Naive thymus-derived CD4-positive, alpha-beta T cell (primary cell): ENCODE measurements around the gene MMP19. TPM values are rescaled to one million over a fixed set of nuclear protein-coding genes. Genes with fewer than 3 reads are reported as not detected.

Experiments used
- ATAC-seq: fragments of 150-1000 bp; cut with Tn5 transposase; 2 replicates; pipeline ENCODE4 v1.10.0; 2021; ENCODE audit warnings: mild to moderate bottlenecking, moderate library complexity
- CTCF ChIA-PET: fragments of 350-600 bp; sonication (Branson Sonifier 250); formaldehyde crosslinking; loops from one replicate; lab custom pipeline; 2021; ENCODE audit warnings: antibody characterized with exemption; lab: Charles Lee
- POLR2A ChIA-PET: fragments of 350-600 bp; sonication (Branson Sonifier 250); formaldehyde crosslinking; loops from one replicate; lab custom pipeline; 2021; ENCODE audit warnings: antibody characterized with exemption, inconsistent platforms; lab: Charles Lee
- DNase-seq, 9 donors: peaks; one replicate each; pipeline versions ENCODE4 v3.0.0 to v3.0.0-alpha.2; 2020 to 2022; ENCODE audit warnings: mixed read lengths in 1 of 9
- H3K27ac ChIP-seq: one replicate; pipeline ENCODE4 v1.7.0; 2013; ENCODE audit warnings: mild to moderate bottlenecking, low read depth, low read length, moderate library complexity
- H3K27me3 ChIP-seq, 2 donors: one replicate each; pipeline ENCODE4 v1.7.0; 2013; ENCODE audit warnings: low read length in 2 of 2, mild to moderate bottlenecking in 2 of 2, moderate library complexity in 2 of 2; ENCODE audit not compliant: control insufficient read depth in 2 of 2, insufficient read depth in 2 of 2
- H3K36me3 ChIP-seq, 3 experiments: 1 replicate in 2 of 3; 2 replicates in 1 of 3; pipeline ENCODE4 v1.7.0; 2013; ENCODE audit warnings: low read length in 3 of 3, mild to moderate bottlenecking in 3 of 3, moderate library complexity in 1 of 3; ENCODE audit not compliant: insufficient read depth in 3 of 3, control insufficient read depth in 2 of 3
- H3K4me1 ChIP-seq, 2 donors: one replicate each; pipeline ENCODE4 v1.7.0; 2013; ENCODE audit warnings: low read length in 2 of 2, mild to moderate bottlenecking in 2 of 2, moderate library complexity in 1 of 2; ENCODE audit not compliant: control insufficient read depth in 2 of 2, insufficient read depth in 2 of 2
- H3K4me3 ChIP-seq: 2 replicates; pipeline ENCODE4 v1.7.0; 2013; ENCODE audit warnings: mild to moderate bottlenecking, low read length
- H3K9me3 ChIP-seq, 3 experiments: 1 replicate in 2 of 3; 2 replicates in 1 of 3; pipeline ENCODE4 v1.7.0; 2013; ENCODE audit warnings: low read length in 3 of 3; ENCODE audit not compliant: control insufficient read depth in 2 of 3
- H3K27ac Mint-ChIP-seq, 9 donors: one replicate each; pipeline ENCODE4 v1.8.0; 2020 to 2022; ENCODE audit warnings: mixed read lengths in 9 of 9, mild to moderate bottlenecking in 8 of 9, moderate library complexity in 5 of 9, inconsistent platforms in 2 of 9
- H3K27me3 Mint-ChIP-seq, 5 donors: one replicate each; pipeline ENCODE4 v1.8.0; 2021 to 2022; ENCODE audit warnings: mixed read lengths in 5 of 5, mild to moderate bottlenecking in 1 of 5
- H3K36me3 Mint-ChIP-seq, 5 donors: one replicate each; pipeline ENCODE4 v1.8.0; 2020 to 2022; ENCODE audit warnings: mixed read lengths in 5 of 5, mild to moderate bottlenecking in 3 of 5, inconsistent platforms in 1 of 5
- H3K4me1 Mint-ChIP-seq, 7 donors: one replicate each; pipeline ENCODE4 v1.8.0; 2020 to 2022; ENCODE audit warnings: mixed read lengths in 7 of 7, mild to moderate bottlenecking in 3 of 7, inconsistent platforms in 1 of 7
- H3K4me3 Mint-ChIP-seq, 10 donors: one replicate each; pipeline ENCODE4 v1.8.0; 2020 to 2022; ENCODE audit warnings: mild to moderate bottlenecking in 10 of 10, mixed read lengths in 10 of 10, moderate library complexity in 6 of 10, inconsistent platforms in 2 of 10
- H3K9me3 Mint-ChIP-seq, 11 donors: one replicate each; pipeline ENCODE4 v1.8.0; 2020 to 2022; ENCODE audit warnings: mixed read lengths in 11 of 11, mild to moderate bottlenecking in 4 of 11, inconsistent platforms in 1 of 11, moderate library complexity in 1 of 11
- intact Hi-C, 2 donors: fragments of 100-400 bp; cut with micrococcal nuclease; formaldehyde crosslinking; loops; one replicate each; pipeline ENCODE4 v1.15.1; 2023
- polyA plus RNA-seq, 2 donors: library from polyadenylated mRNA; unstranded; fragments of 300-500 nt; fragmentation: Illumina TruSeq; gene quantifications; one replicate each; pipeline ENCODE4 v1.2.3, GENCODE V29; 2021
- total RNA-seq, 6 experiments: library from RNA in 5 of 6; stranded (reverse) in 5 of 6; gene quantifications; 1 replicate in 5 of 6; 2 replicates in 1 of 6; pipeline ENCODE4 v1.2.3 and lab custom pipeline; 2021 to 2026

Gene MMP19
- total and polyA plus RNA-seq, 7 experiments from 2014 or later: 0.24 to 0.84 (median 0.54) TPM; not detected in 3

DNA sequence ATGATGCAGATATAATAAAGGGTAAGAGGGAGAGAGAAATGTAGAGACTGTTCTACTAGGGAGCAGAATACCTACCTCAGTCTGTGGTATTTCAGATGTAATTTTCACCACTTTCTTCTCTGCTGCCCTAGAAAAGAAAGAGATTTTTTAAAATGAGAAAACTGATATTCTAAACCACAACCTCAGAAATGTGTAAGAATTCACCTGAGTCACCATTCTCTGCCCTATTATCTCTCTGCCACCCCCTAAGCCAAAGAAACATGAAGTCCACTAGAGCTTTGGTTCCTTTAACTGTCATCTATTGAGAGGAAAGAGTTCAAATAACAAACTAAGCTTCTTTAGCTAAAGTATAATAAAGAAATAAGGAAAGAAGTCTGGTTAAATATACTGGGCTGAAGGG lies 46.8 kb downstream of the MMP19 start:
- no peak for ATAC-seq

DNA sequence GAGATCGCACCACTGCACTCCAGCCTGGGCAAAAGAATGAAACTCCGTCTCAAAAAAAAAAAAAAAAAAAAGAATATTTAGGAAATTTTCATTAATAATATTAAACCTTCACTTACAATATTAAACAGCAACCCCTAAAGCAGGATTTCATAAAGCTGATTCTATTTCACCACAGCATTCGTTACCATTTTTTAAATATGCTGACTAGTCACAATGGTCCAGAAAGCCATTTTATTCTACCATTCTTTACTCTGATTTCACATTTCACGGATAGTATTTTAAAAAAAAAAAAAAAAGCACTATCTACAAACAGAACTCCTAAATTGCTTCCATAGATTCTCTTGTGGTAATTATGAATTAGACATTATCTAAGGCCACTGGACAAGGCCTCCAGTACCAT lies 52.8 kb downstream of the MMP19 start:
- DNase-seq (no peak), ATAC-seq (no peak)
- no peaks in the 10 kb centered on the region for H3K27me3 Mint-ChIP-seq
- no peaks in the 10 kb centered on the region for H3K4me1 ChIP-seq
- no peaks in the 10 kb centered on the region for H3K9me3 Mint-ChIP-seq
- peaks cover 0 to 13% (median 4%) of the 10 kb centered on the region in 7 donors for H3K4me1 Mint-ChIP-seq
- H3K27me3 ChIP-seq: no peaks in the 10 kb centered on the region
- ChIA-PET CTCF (no interaction called here), POLR2A (no interaction called here)
- H3K27ac Mint-ChIP-seq: no peak overlapping the region
- no peaks in the 10 kb centered on the region for H3K9me3 ChIP-seq
- H3K27ac ChIP-seq: no peak overlapping the region
- H3K36me3 ChIP-seq: peaks cover 29 to 74% (median 56%) of the 10 kb centered on the region in 3 experiments
- intact Hi-C loops: no loop called here
- H3K36me3 Mint-ChIP-seq: peaks cover 20 to 52% (median 26%) of the 10 kb centered on the region in 5 donors
- no peak overlapping the region for H3K4me3 ChIP-seq
- no peak overlapping the region for H3K4me3 Mint-ChIP-seq

More for the DNA sequence above, 46.8 kb downstream of the MMP19 start:
- CTCF ChIA-PET: interaction anchor here (1.2 to 4.8 kb wide), 6 partner anchors 24 to 144 kb away, joined by 3 to 25 read pairs (median 4); no protein-coding TSS in a partner anchor
- H3K27me3 ChIP-seq: no peaks in the 10 kb centered on the region
- no peak overlapping the region for H3K4me3 ChIP-seq
- Mint-ChIP-seq H3K9me3 (no peaks in the 10 kb centered on the region), H3K27me3 (no peaks in the 10 kb centered on the region), H3K36me3 (peaks cover 7 to 42% (median 16%) of the 10 kb centered on the region in 5 donors), H3K27ac (peak overlapping the region in 1 of 9 donors; percentile 48), H3K4me3 (no peak overlapping the region), H3K4me1 (peaks cover 0 to 20% (median 11%) of the 10 kb centered on the region in 7 donors)
- no peaks in the 10 kb centered on the region for H3K9me3 ChIP-seq
- intact Hi-C loops: no loop called here
- DNase-seq: no peak
- H3K36me3 ChIP-seq: peaks cover 36 to 76% (median 42%) of the 10 kb centered on the region in 3 experiments
- H3K4me1 ChIP-seq: no peaks in the 10 kb centered on the region
- H3K27ac ChIP-seq: no peak overlapping the region
- POLR2A ChIA-PET: interaction anchor here (0.6 to 1.7 kb wide), 3 partner anchors 17 to 140 kb away, joined by 3 to 4 read pairs (median 3); no protein-coding TSS in a partner anchor

DNA sequence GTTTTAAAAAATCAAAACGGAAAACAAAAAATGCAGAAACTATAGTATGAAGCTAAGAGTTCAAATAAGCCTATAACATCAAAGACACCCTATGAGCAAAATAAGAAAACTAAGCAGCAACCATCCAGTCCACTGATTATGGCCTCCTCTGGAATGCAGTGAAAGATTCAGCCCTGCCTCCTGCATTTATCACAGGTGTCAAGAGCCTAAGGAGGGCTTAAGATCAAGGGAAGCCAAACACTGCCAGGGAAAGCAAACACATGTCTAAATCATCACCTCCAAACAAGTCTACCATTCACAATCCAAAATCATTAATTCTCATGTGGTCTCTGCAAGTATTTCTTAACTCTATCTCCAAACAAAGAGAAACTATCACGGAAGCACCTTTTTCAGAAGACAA lies 53.6 kb downstream of the MMP19 start:
- H3K4me3 Mint-ChIP-seq: no peak overlapping the region
- Histone ChIP-seq H3K4me1 (no peaks in the 10 kb centered on the region), H3K27ac (no peak overlapping the region), H3K4me3 (no peak overlapping the region), H3K27me3 (no peaks in the 10 kb centered on the region), H3K9me3 (no peaks in the 10 kb centered on the region), H3K36me3 (peaks cover 26 to 72% (median 49%) of the 10 kb centered on the region in 3 experiments)
- no peak for ATAC-seq
- no peaks in the 10 kb centered on the region for H3K27me3 Mint-ChIP-seq
- intact Hi-C loops: no loop called here
- H3K9me3 Mint-ChIP-seq: no peaks in the 10 kb centered on the region
- no peak for DNase-seq
- POLR2A ChIA-PET: no interaction called here
- H3K36me3 Mint-ChIP-seq: peaks cover 17 to 51% (median 22%) of the 10 kb centered on the region in 5 donors
- CTCF ChIA-PET: interaction anchor here (1.5 kb wide), 1 partner anchor 10 kb away, joined by 4 read pairs; no protein-coding TSS in a partner anchor
- peaks cover 0 to 13% (median 2%) of the 10 kb centered on the region in 7 donors for H3K4me1 Mint-ChIP-seq
- H3K27ac Mint-ChIP-seq: peak overlapping the region in 2 of 9 donors; percentile 41 to 70

DNA sequence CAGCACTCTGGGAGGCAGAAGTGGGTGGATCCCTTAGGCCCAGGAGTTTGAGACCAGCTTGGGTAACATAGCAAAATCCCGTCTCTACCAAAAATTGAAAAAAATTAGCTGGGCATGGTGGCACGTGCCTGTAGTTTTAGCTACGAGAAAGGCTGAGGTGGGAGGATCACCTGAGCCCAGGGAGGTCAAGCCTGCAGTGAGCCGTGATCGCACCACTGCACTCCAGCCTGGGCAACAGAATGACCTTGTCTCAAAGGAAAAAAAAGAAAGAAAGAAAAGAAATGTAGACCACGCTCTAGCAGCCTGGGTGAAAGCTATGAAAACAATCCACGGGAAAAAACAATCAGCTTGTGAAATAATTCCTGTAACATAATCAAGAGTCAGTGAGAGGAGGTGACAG lies 54.2 kb downstream of the MMP19 start:
- no peak overlapping the region for H3K4me3 Mint-ChIP-seq
- Histone ChIP-seq H3K27ac (no peak overlapping the region), H3K9me3 (no peaks in the 10 kb centered on the region), H3K36me3 (peaks cover 21 to 72% (median 46%) of the 10 kb centered on the region in 3 experiments), H3K4me3 (no peak overlapping the region), H3K27me3 (no peaks in the 10 kb centered on the region), H3K4me1 (no peaks in the 10 kb centered on the region)
- H3K27me3 Mint-ChIP-seq: no peaks in the 10 kb centered on the region
- peaks cover 0 to 13% (median 4%) of the 10 kb centered on the region in 7 donors for H3K4me1 Mint-ChIP-seq
- no peak for ATAC-seq
- H3K9me3 Mint-ChIP-seq: no peaks in the 10 kb centered on the region
- ChIA-PET POLR2A (no interaction called here), CTCF (interaction anchor here (1.5 kb wide), 1 partner anchor 9 kb away, joined by 4 read pairs; no protein-coding TSS in a partner anchor)
- intact Hi-C loops: no loop called here
- peaks cover 16 to 52% (median 23%) of the 10 kb centered on the region in 5 donors for H3K36me3 Mint-ChIP-seq
- peak overlapping the region in 3 of 9 donors; percentile 41 to 44 (median 41) for H3K27ac Mint-ChIP-seq
- DNase-seq: no peak

Other genes starting within 250 kb of the MMP19 start
- not detected for gene OR10P1, start 206.0 kb downstream of the MMP19 start, total RNA-seq
- gene OR10P1, start 206.0 kb downstream of the MMP19 start, polyA plus RNA-seq: not detected
- 1 to 10 TPM; 1.4 to 4.6 (median 3.6) TPM for gene ITGA7, start 135.0 kb downstream of the MMP19 start, total RNA-seq
- gene ITGA7, start 135.0 kb downstream of the MMP19 start, polyA plus RNA-seq: not detected
- gene BLOC1S1, start 126.9 kb downstream of the MMP19 start, total RNA-seq: 100 to 1,000 TPM in 1 of 5 experiments, 10 to 100 TPM in 4; 37.6 to 112 (median 71.5) TPM
- gene BLOC1S1, start 126.9 kb downstream of the MMP19 start, polyA plus RNA-seq: 100 to 1,000 TPM in 1 of 2 donors, 10 to 100 TPM in 1; 83.5 to 102 TPM
- gene RDH5, start 122.5 kb downstream of the MMP19 start, total RNA-seq: 10 to 100 TPM; 14.6 to 24.9 (median 15.9) TPM
- 1 to 10 TPM in 1 of 2 donors, under 1 TPM in 1; 0.67 to 1.3 TPM for gene RDH5, start 122.5 kb downstream of the MMP19 start, polyA plus RNA-seq
- gene CD63, start 113.9 kb downstream of the MMP19 start, total RNA-seq: 100 to 1,000 TPM in 2 of 5 experiments, 10 to 100 TPM in 3; 43.2 to 216 (median 54.3) TPM
- gene CD63, start 113.9 kb downstream of the MMP19 start, polyA plus RNA-seq: 10 to 100 TPM; 68.7 to 69.8 TPM
- 10 to 100 TPM in 3 of 5 experiments, 1 to 10 TPM in 2; 6.6 to 16.2 (median 12.0) TPM for gene GDF11, start 99.8 kb downstream of the MMP19 start, total RNA-seq
- under 1 TPM; 0.79 TPM for gene GDF11, start 99.8 kb downstream of the MMP19 start, polyA plus RNA-seq
- gene SARNP, start 25.2 kb downstream of the MMP19 start, total RNA-seq: 10 to 100 TPM; 28.0 to 73.0 (median 41.7) TPM
- 100 to 1,000 TPM in 1 of 2 donors, 10 to 100 TPM in 1; 89.7 to 115 TPM for gene SARNP, start 25.2 kb downstream of the MMP19 start, polyA plus RNA-seq
- 10 to 100 TPM; 12.3 to 67.3 (median 40.5) TPM for gene ORMDL2, start 24.9 kb downstream of the MMP19 start, total RNA-seq
- 100 to 1,000 TPM in 1 of 2 donors, 10 to 100 TPM in 1; 96.0 to 107 TPM for gene ORMDL2, start 24.9 kb downstream of the MMP19 start, polyA plus RNA-seq
- 10 to 100 TPM; 20.3 to 36.1 (median 35.9) TPM for gene DNAJC14, start 13.3 kb downstream of the MMP19 start, total RNA-seq
- 10 to 100 TPM; 31.9 to 50.4 TPM for gene DNAJC14, start 13.3 kb downstream of the MMP19 start, polyA plus RNA-seq
- gene PYM1, start 85.0 kb upstream of the MMP19 start, total RNA-seq: 10 to 100 TPM; 18.5 to 46.9 (median 35.0) TPM
- 10 to 100 TPM; 62.1 to 70.7 TPM for gene PYM1, start 85.0 kb upstream of the MMP19 start, polyA plus RNA-seq
- gene DGKA, start 88.2 kb upstream of the MMP19 start, total RNA-seq: 1,000 to 10,000 TPM in 3 of 5 experiments, 100 to 1,000 TPM in 2; 705 to 1,507 (median 1,164) TPM
- 100 to 1,000 TPM; 259 to 557 TPM for gene DGKA, start 88.2 kb upstream of the MMP19 start, polyA plus RNA-seq
- gene PMEL, start 123.1 kb upstream of the MMP19 start, total RNA-seq: not detected
- gene PMEL, start 123.1 kb upstream of the MMP19 start, polyA plus RNA-seq: under 1 TPM; 0.09 to 0.57 TPM
- gene CDK2, start 123.9 kb upstream of the MMP19 start, total RNA-seq: 10 to 100 TPM; 19.0 to 77.2 (median 24.1) TPM
- gene CDK2, start 123.9 kb upstream of the MMP19 start, polyA plus RNA-seq: 1 to 10 TPM; 7.0 to 9.6 TPM
- 100 to 1,000 TPM in 1 of 5 experiments, 10 to 100 TPM in 4; 45.2 to 109 (median 62.7) TPM for gene RAB5B, start 131.1 kb upstream of the MMP19 start, total RNA-seq
- 10 to 100 TPM; 69.6 to 86.7 TPM for gene RAB5B, start 131.1 kb upstream of the MMP19 start, polyA plus RNA-seq
- gene SUOX, start 154.3 kb upstream of the MMP19 start, total RNA-seq: 10 to 100 TPM in 1 of 5 experiments, 1 to 10 TPM in 4; 1.9 to 10.4 (median 7.1) TPM
- under 1 TPM; 0.14 to 0.21 TPM for gene SUOX, start 154.3 kb upstream of the MMP19 start, polyA plus RNA-seq
- 10 to 100 TPM in 1 of 5 experiments, 1 to 10 TPM in 4; 3.6 to 37.8 (median 5.3) TPM for gene IKZF4, start 178.1 kb upstream of the MMP19 start, total RNA-seq
- gene IKZF4, start 178.1 kb upstream of the MMP19 start, polyA plus RNA-seq: 1 to 10 TPM in 1 of 2 donors, under 1 TPM in 1; 0.54 to 2.0 TPM
- 10 to 100 TPM; 40.8 to 64.5 (median 46.4) TPM for gene RPS26, start 199.0 kb upstream of the MMP19 start, total RNA-seq
- 100 to 1,000 TPM; 578 to 717 TPM for gene RPS26, start 199.0 kb upstream of the MMP19 start, polyA plus RNA-seq
- gene ERBB3, start 237.2 kb upstream of the MMP19 start, total RNA-seq: 1 to 10 TPM; 1.0 to 6.4 (median 1.9) TPM
- gene ERBB3, start 237.2 kb upstream of the MMP19 start, polyA plus RNA-seq: under 1 TPM; 0.22 to 0.51 TPM